Spleen (tissue), 11 donors: Measurements from ENCODE around the gene SPATA6L. TPM values are rescaled to one million over a fixed set of nuclear protein-coding genes. Genes with fewer than 3 reads are reported as not detected.

ENCODE experiments used
- DNase-seq: peaks from one replicate; pipeline ENCODE4 v3.0.0-alpha.2; 2020
- H3K27ac ChIP-seq, 8 donors: fragments of 200-600 bp; sonication (generic) in 7 of 8; 1 replicate in 4 of 8; 2 replicates in 4 of 8; pipeline versions ENCODE4 v1.5.0 to v1.8.0; 2016 to 2021; ENCODE audit warnings: inconsistent platforms in 4 of 8, mild to moderate bottlenecking in 4 of 8, moderate library complexity in 1 of 8
- H3K27me3 ChIP-seq, 7 donors: fragments of 200-600 bp; sonication (generic) in 6 of 7; replicated peaks in 1 of 7; 1 replicate in 4 of 7; 2 replicates in 3 of 7; pipeline versions ENCODE4 v1.5.0 to v1.8.0; 2016 to 2021; ENCODE audit warnings: inconsistent platforms in 3 of 7, mild to moderate bottlenecking in 1 of 7
- H3K36me3 ChIP-seq, 6 donors: fragments of 200-600 bp; sonication (generic) in 5 of 6; 1 replicate in 4 of 6; 2 replicates in 2 of 6; pipeline versions ENCODE4 v1.5.0 to v1.8.0; 2016 to 2021; ENCODE audit warnings: inconsistent platforms in 2 of 6
- H3K4me1 ChIP-seq, 6 donors: fragments of 200-600 bp; sonication (generic) in 5 of 6; 1 replicate in 3 of 6; 2 replicates in 3 of 6; pipeline versions ENCODE4 v1.5.0 to v1.8.0; 2016 to 2021; ENCODE audit warnings: inconsistent platforms in 3 of 6
- H3K4me3 ChIP-seq, 8 donors: fragments of 200-600 bp; sonication (generic) in 7 of 8; 1 replicate in 4 of 8; 2 replicates in 4 of 8; pipeline versions ENCODE4 v1.5.0 to v1.8.0; 2016 to 2021; ENCODE audit warnings: inconsistent platforms in 4 of 8, mild to moderate bottlenecking in 4 of 8, moderate library complexity in 2 of 8
- H3K9me3 ChIP-seq, 8 donors: fragments of 200-600 bp; sonication (generic) in 7 of 8; 1 replicate in 4 of 8; 2 replicates in 4 of 8; pipeline versions ENCODE4 v1.5.0 to v1.8.0; 2016 to 2021; ENCODE audit warnings: inconsistent platforms in 4 of 8
- CTCF ChIP-seq, 11 experiments: fragments of 200-600 bp in 7 of 11; fragments of 450-650 bp in 4 of 11; sonication (generic) in 4 of 11; IDR thresholded peaks in 8 of 11; conservative IDR thresholded peaks in 3 of 11; 1 replicate in 7 of 11; 2 replicates in 4 of 11; pipeline versions ENCODE4 v1.4.0 to v1.8.0; 2016 to 2021; ENCODE audit warnings: antibody characterized with exemption in 11 of 11, inconsistent platforms in 4 of 11, mild to moderate bottlenecking in 1 of 11
- POLR2A ChIP-seq, 3 donors: fragments of 450-650 bp; IDR thresholded peaks; one replicate each; pipeline ENCODE4 v1.5.1; 2017; ENCODE audit warnings: antibody characterized with exemption in 3 of 3, mild to moderate bottlenecking in 1 of 3
- POLR2AphosphoS5 ChIP-seq, 3 donors: sonication (generic); formaldehyde crosslinking; IDR thresholded peaks; one replicate each; pipeline ENCODE4 v1.5.1; 2017; ENCODE audit warnings: antibody characterized with exemption in 3 of 3
- WGBS, 5 donors: extraction: QIAGEN DNeasy Blood & Tissue Kit in 3 of 5; methylation state at CpG; one replicate each; pipeline versions ENCODE4 v1.1.5 to v1.1.7; 2013 to 2018; 5-methylcytosine and 5-hydroxymethylcytosine counted together
- intact Hi-C: fragments of 100-400 bp; cut with DNase I; formaldehyde crosslinking; loops from one replicate; pipeline ENCODE4 v1.15.0; 2023; ENCODE audit warnings: low total_unique reads
- polyA plus RNA-seq, 3 donors: library from polyadenylated mRNA; stranded (reverse); fragments of 200-250 nt; gene quantifications; one replicate each; pipeline ENCODE4 v1.2.1, GENCODE V29; 2013
- total RNA-seq, 7 donors: library from RNA; depleted of rRNA in 3 of 7; stranded (reverse); fragments of >200 nt in 3 of 7; fragmentation: NEBNext Ultra II Directional in 4 of 7; extraction: Animal tissue kit (Norgen Biotek cat#: 25700) in 4 of 7; gene quantifications; one replicate each; pipeline versions ENCODE4 v1.1.0 to v1.2.1, GENCODE V29; 2016 to 2021
- donor health status: healthy with polysubstance abuse.
- donor health status: DM: no; HTN: no; CAD: no; lungs with moderate emphysema.
- donor health status: DM: no; HTN: no; CAD: no.
- donor health status: Bipolar disorder and iron deficiency.
- donor health status: healthy.
- donor health status: DM: no; HTN: no; CAD: no.
- donor health status: DM: yes; HTN: yes; CAD: no.

The SPATA6L gene
- total and polyA plus RNA-seq, 10 donors, result 0.32 to 5.7 (median 1.1) TPM

GRCh38 chr9:4563105-4563504 is 103.2 kb downstream of the SPATA6L start:
- 44 to 55% (median 46%) methylated on average over 2 of the region's 2 CpGs for whole genome bisulfite sequencing, 5 donors
- TF ChIP-seq CTCF (IDR thresholded peaks at IDR 0.05 in 8 of 11, conservative IDR thresholded peaks at IDR 0.05 in 3 of 11) (no peak), POLR2AphosphoS5 (IDR thresholded peaks at IDR 0.05) (no peak), POLR2A (IDR thresholded peaks at IDR 0.05) (no peak)
- DNase-seq, result no peak
- Histone ChIP-seq H3K27ac (no peak overlapping the region), H3K4me3 (no peak overlapping the region), H3K27me3 (no peaks in the 10 kb centered on the region), H3K36me3 (no peaks in the 10 kb centered on the region), H3K4me1 (no peaks in the 10 kb centered on the region), H3K9me3 (no peaks in the 10 kb centered on the region)
- intact Hi-C loops, result no loop called here

GRCh38 chr9:4559261-4560182 is 106.8 kb downstream of the SPATA6L start:
- DNase-seq, result no peak
- Histone ChIP-seq H3K27me3 (no peaks in the 10 kb centered on the region), H3K9me3 (no peaks in the 10 kb centered on the region), H3K36me3 (no peaks in the 10 kb centered on the region), H3K4me3 (no peak overlapping the region), H3K27ac (no peak overlapping the region), H3K4me1 (no peaks in the 10 kb centered on the region)
- intact Hi-C loops, result no loop called here
- TF ChIP-seq POLR2A (IDR thresholded peaks at IDR 0.05), result no peak
- no peak for TF ChIP-seq CTCF (IDR thresholded peaks at IDR 0.05 in 8 of 11, conservative IDR thresholded peaks at IDR 0.05 in 3 of 11)
- TF ChIP-seq POLR2AphosphoS5 (IDR thresholded peaks at IDR 0.05), result no peak
- 64 to 82% (median 73%) methylated on average over 8 of the region's 8 CpGs for WGBS, 5 donors

GRCh38 chr9:4558371-4558998 is 107.8 kb downstream of the SPATA6L start:
- intact Hi-C loops, result no loop called here
- no peaks in the 10 kb centered on the region for H3K4me1 ChIP-seq
- no peak for DNase-seq
- TF ChIP-seq POLR2A (IDR thresholded peaks at IDR 0.05) (no peak), POLR2AphosphoS5 (IDR thresholded peaks at IDR 0.05) (no peak), CTCF (IDR thresholded peaks at IDR 0.05 in 8 of 11, conservative IDR thresholded peaks at IDR 0.05 in 3 of 11) (no peak)
- H3K27ac ChIP-seq, result no peak overlapping the region
- H3K9me3 ChIP-seq, result no peaks in the 10 kb centered on the region
- WGBS, 5 donors, result 84 to 89% (median 85%) methylated on average over 5 of the region's 5 CpGs
- H3K36me3 ChIP-seq, result no peaks in the 10 kb centered on the region
- H3K27me3 ChIP-seq, result no peaks in the 10 kb centered on the region
- H3K4me3 ChIP-seq, result no peak overlapping the region

- intact Hi-C loops, result no loop called here
- 58 to 75% (median 66%) methylated on average over 2 of the region's 2 CpGs for WGBS, 5 donors
- H3K27me3 ChIP-seq, result no peaks in the 10 kb centered on the region
- no peak overlapping the region for H3K4me3 ChIP-seq
- no peak overlapping the region for H3K27ac ChIP-seq
- no peak for DNase-seq
- no peaks in the 10 kb centered on the region for H3K4me1 ChIP-seq
- no peaks in the 10 kb centered on the region for H3K9me3 ChIP-seq
- no peaks in the 10 kb centered on the region for H3K36me3 ChIP-seq
- TF ChIP-seq POLR2AphosphoS5 (IDR thresholded peaks at IDR 0.05) (no peak), POLR2A (IDR thresholded peaks at IDR 0.05) (no peak), CTCF (IDR thresholded peaks at IDR 0.05 in 8 of 11, conservative IDR thresholded peaks at IDR 0.05 in 3 of 11) (no peak)
These were observed 111.0 kb downstream of the SPATA6L start for GRCh38 chr9:4555236-4555635.
